ENCODE data around the gene ANXA3.

- no peak for TF ChIP-seq CTCF (conservative IDR thresholded peaks at IDR 0.05; ENCODE audit: low read depth, low read length)
- TF ChIP-seq EZH2 (IDR thresholded peaks at IDR 0.05; ENCODE audit: borderline replicate concordance, low read depth, low read length, poor library complexity, severe bottlenecking) = no peak
These were observed 50.8 kb downstream of the ANXA3 start for GRCh38 chr4:78602334-78602733.

Data from A673 (cell line).